HepG2 (cell line): ENCODE results near the gene SPTBN5. TPM values are rescaled to one million over a fixed set of nuclear protein-coding genes. Genes with fewer than 3 reads are reported as not detected.
A peak's percentile ranks its signal among the peaks of the same experiment; 100 is the strongest.

ENCODE experiments used
- CCDC6 ChIP-seq: sonication (generic); formaldehyde crosslinking; IDR thresholded peaks from 2 replicates; pipeline ENCODE4 v1.8.1; 2022; ENCODE audit warnings: mild to moderate bottlenecking, missing genetic modification reagents, moderate library complexity
- EHMT2 ChIP-seq: fragments of 200-600 bp; sonication (generic); IDR thresholded peaks from 2 replicates; pipeline ENCODE4 v1.7.0; 2017; ENCODE audit warnings: antibody characterized with exemption, low read depth, low read length, borderline replicate concordance
- HCFC1 ChIP-seq: fragments of 150-350 bp; IDR thresholded peaks from 2 replicates; pipeline ENCODE4 v1.6.1; 2014; ENCODE audit warnings: low read depth, low read length
- KLF16 ChIP-seq, 2 experiments: sonication (generic) in 1 of 2; formaldehyde crosslinking in 1 of 2; IDR thresholded peaks; 2 replicates each; pipeline versions ENCODE4 v1.6.1 to v1.8.0; 2016 to 2023; ENCODE audit warnings: missing genetic modification reagents in 2 of 2, missing compliant biosample characterization in 1 of 2
- MAFG ChIP-seq: sonication (generic); formaldehyde crosslinking; IDR thresholded peaks from 2 replicates; pipeline ENCODE4 v1.5.1; 2020; ENCODE audit warnings: mild to moderate bottlenecking, missing genetic modification reagents
- NCOA5 ChIP-seq: sonication (generic); formaldehyde crosslinking; IDR thresholded peaks from 2 replicates; pipeline ENCODE4 v1.4.0; 2020; ENCODE audit warnings: missing genetic modification reagents
- NR2F6 ChIP-seq, 2 experiments: IDR thresholded peaks; 2 replicates each; pipeline ENCODE4 v1.6.1; 2016; ENCODE audit warnings: antibody characterized with exemption in 1 of 2, mild to moderate bottlenecking in 1 of 2
- NR3C1 ChIP-seq: sonication (generic); formaldehyde crosslinking; IDR thresholded peaks from 2 replicates; pipeline ENCODE4 v1.4.0; 2020; ENCODE audit warnings: missing genetic modification reagents
- PAF1 ChIP-seq: IDR thresholded peaks from 2 replicates; pipeline ENCODE4 v1.6.1; 2016; ENCODE audit warnings: missing genetic modification reagents, missing compliant biosample characterization
- PLRG1 ChIP-seq: fragments of 450-650 bp; conservative IDR thresholded peaks from 2 replicates; pipeline ENCODE4 v1.6.1; 2016
- REPIN1 ChIP-seq: sonication (generic); formaldehyde crosslinking; IDR thresholded peaks from 2 replicates; pipeline ENCODE4 v1.8.0; 2022; ENCODE audit warnings: missing genetic modification reagents, low read depth, mild to moderate bottlenecking, borderline replicate concordance
- REXO4 ChIP-seq: sonication (generic); formaldehyde crosslinking; IDR thresholded peaks from 2 replicates; pipeline ENCODE4 v1.8.0; 2022; ENCODE audit warnings: missing genetic modification reagents, mild to moderate bottlenecking, borderline replicate concordance
- RFX5 ChIP-seq: IDR thresholded peaks from 2 replicates; pipeline ENCODE4 v1.6.1; 2011; ENCODE audit warnings: low read depth, low read length, improper control_type of control experiment
- SAFB2 ChIP-seq: sonication (generic); formaldehyde crosslinking; IDR thresholded peaks from 2 replicates; pipeline ENCODE4 v1.5.1; 2020; ENCODE audit warnings: missing genetic modification reagents, low read depth, mild to moderate bottlenecking, borderline replicate concordance
- THRA ChIP-seq: sonication (generic); formaldehyde crosslinking; IDR thresholded peaks from 2 replicates; pipeline ENCODE4 v1.4.0; 2020; ENCODE audit warnings: missing genetic modification reagents, borderline replicate concordance
- TIGD3 ChIP-seq: sonication (generic); formaldehyde crosslinking; IDR thresholded peaks from 2 replicates; pipeline ENCODE4 v1.5.1; 2020; ENCODE audit warnings: mild to moderate bottlenecking, missing genetic modification reagents, borderline replicate concordance
- ZBTB25 ChIP-seq: IDR thresholded peaks from 2 replicates; pipeline ENCODE4 v1.6.1; 2018; ENCODE audit warnings: missing genetic modification reagents
- ZBTB42 ChIP-seq: sonication (generic); formaldehyde crosslinking; IDR thresholded peaks from 2 replicates; pipeline ENCODE4 v1.5.0; 2020; ENCODE audit warnings: mild to moderate bottlenecking, missing genetic modification reagents
- ZC3H4 ChIP-seq: sonication (generic); formaldehyde crosslinking; IDR thresholded peaks from 2 replicates; pipeline ENCODE4 v1.4.0; 2020; ENCODE audit warnings: missing genetic modification reagents, borderline replicate concordance
- ZMAT3 ChIP-seq: sonication (generic); formaldehyde crosslinking; conservative IDR thresholded peaks from 2 replicates; pipeline ENCODE4 v1.7.0; 2021; ENCODE audit warnings: missing genetic modification reagents
- ZNF576 ChIP-seq: sonication (generic); formaldehyde crosslinking; IDR thresholded peaks from 2 replicates; pipeline ENCODE4 v1.4.0; 2020; ENCODE audit warnings: mild to moderate bottlenecking, missing genetic modification reagents
- ZNF615 ChIP-seq: sonication (generic); formaldehyde crosslinking; IDR thresholded peaks from 2 replicates; pipeline ENCODE4 v1.5.0; 2020; ENCODE audit warnings: mild to moderate bottlenecking, missing genetic modification reagents, borderline replicate concordance
- ZNF841 ChIP-seq: sonication (generic); formaldehyde crosslinking; IDR thresholded peaks from 2 replicates; pipeline ENCODE4 v1.8.1; 2023; ENCODE audit warnings: missing genetic modification reagents, borderline replicate concordance
- ZZZ3 ChIP-seq: sonication (generic); formaldehyde crosslinking; IDR thresholded peaks from 2 replicates; pipeline ENCODE4 v1.4.0; 2020; ENCODE audit warnings: missing genetic modification reagents, mild to moderate bottlenecking, borderline replicate concordance
- polyA plus RNA-seq, 8 experiments: library from polyadenylated mRNA; depleted of rRNA in 3 of 8; stranded (reverse) in 7 of 8; unstranded in 1 of 8; fragments of >200 nt; fragmentation: Illumina TruSeq in 4 of 8; extraction: Trizol in 4 of 8; gene quantifications; 2 replicates each; pipeline versions ENCODE4 v1.2.1 to v1.2.3, GENCODE V29; 2011 to 2016; ENCODE audit warnings: low read depth in 4 of 8, missing spikeins in 1 of 8, mixed read lengths in 1 of 8; ENCODE audit not compliant: insufficient read depth in 1 of 8
- total RNA-seq, 5 experiments: library from RNA; depleted of rRNA; stranded (reverse); fragments of >200 nt; fragmentation: Illumina TruSeq; extraction: Trizol; gene quantifications; 2 replicates each; pipeline ENCODE4 v1.2.3, GENCODE V29; 2016; ENCODE audit warnings: low read depth in 1 of 5
- TF ChIP-seq, protein P1 (sequence below): sonication (generic); formaldehyde crosslinking; IDR thresholded peaks from 2 replicates; pipeline ENCODE4 v1.4.0; 2020; ENCODE audit warnings: missing genetic modification reagents

SPTBN5 gene
- total and polyA plus RNA-seq, 2 of the 13 experiments (the other 11 are each of a cell fraction or from before 2014, with no cell fraction given), result 0.01 to 0.07 TPM

GRCh38 chr15:41827880-41828806 lies 65.7 kb downstream of the SPTBN5 start, which contains the start of gene JMJD7 (continued):
- TF ChIP-seq NCOA5 (CRISPR knock-in tag) (no peak), ZNF615 (CRISPR knock-in tag) (no peak), PLRG1 (no peak), KLF16 (CRISPR knock-in tag; IDR thresholded peaks at IDR 0.05) (peak in 1 of 2 experiments; percentile 62; a peak in 1 of 4 replicates), ZBTB42 (0 out of 2 replicates have a peak, but pooled peaks have one; percentile 37), CCDC6 (CRISPR knock-in tag) (no peak; the same call in 1 of the 2 replicates), NR2F6 (IDR thresholded peaks at IDR 0.05) (no peak), NR2F6 (CRISPR knock-in tag; IDR thresholded peaks at IDR 0.05) (no peak), SAFB2 (CRISPR knock-in tag) (no peak), HCFC1 (no peak), ZNF576 (CRISPR knock-in tag) (no peak), THRA (CRISPR knock-in tag) (no peak), ZMAT3 (no peak), ZC3H4 (CRISPR knock-in tag) (no peak), EHMT2 (no peak), RFX5 (no peak), NR3C1 (CRISPR knock-in tag) (no peak), ZZZ3 (no peak), ZNF841 (CRISPR knock-in tag) (no peak), ZBTB25 (CRISPR knock-in tag) (0 out of 2 replicates have a peak, but pooled peaks have one; percentile 33), REPIN1 (CRISPR knock-in tag) (no peak; the same call in 1 of the 2 replicates), PAF1 (CRISPR knock-in tag) (no peak), TIGD3 (CRISPR knock-in tag) (no peak), REXO4 (CRISPR knock-in tag) (no peak), MAFG (CRISPR knock-in tag) (no peak)
- TF ChIP-seq, protein P1, sequence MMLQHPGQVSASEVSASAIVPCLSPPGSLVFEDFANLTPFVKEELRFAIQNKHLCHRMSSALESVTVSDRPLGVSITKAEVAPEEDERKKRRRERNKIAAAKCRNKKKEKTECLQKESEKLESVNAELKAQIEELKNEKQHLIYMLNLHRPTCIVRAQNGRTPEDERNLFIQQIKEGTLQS, result no peak; the same call in 1 of the 2 replicates
